WTC11 (cell line): Measurements from ENCODE around the gene SGMS1. TPM values are rescaled to one million over a fixed set of nuclear protein-coding genes. Genes with fewer than 3 reads are reported as not detected.

Source experiments
- ATAC-seq: fragments of 200-7000 bp; cut with Tn5 transposase; 2 replicates; pipeline ENCODE4 v1.10.0; 2021; ENCODE audit warnings: mild to moderate bottlenecking, moderate library complexity
- CTCF ChIA-PET: fragments of 300-600 bp; sonication (Branson Sonifier 250); formaldehyde crosslinking; loops from one replicate; lab custom pipeline; 2021; ENCODE audit warnings: antibody characterized with exemption; lab: Charles Lee
- POLR2A ChIA-PET: fragments of 350-600 bp; sonication (Branson Sonifier 250); formaldehyde crosslinking; loops from one replicate; lab custom pipeline; 2021; ENCODE audit warnings: antibody characterized with exemption; lab: Charles Lee
- DNase-seq: peaks from one replicate; pipeline ENCODE4 v3.0.0; 2021; ENCODE audit warnings: low spot score
- H3K27ac Mint-ChIP-seq: 2 replicates; pipeline ENCODE4 v1.8.0; 2021; ENCODE audit warnings: mixed read lengths
- H3K27me3 Mint-ChIP-seq: 2 replicates; pipeline ENCODE4 v1.8.0; 2021; ENCODE audit warnings: low read depth, mild to moderate bottlenecking, moderate library complexity, mixed read lengths
- H3K36me3 Mint-ChIP-seq: 2 replicates; pipeline ENCODE4 v1.8.0; 2021; ENCODE audit warnings: mixed read lengths
- H3K4me1 Mint-ChIP-seq: 2 replicates; pipeline ENCODE4 v1.8.0; 2022; ENCODE audit warnings: mixed read lengths
- H3K4me3 Mint-ChIP-seq: 2 replicates; pipeline ENCODE4 v1.8.0; 2021; ENCODE audit warnings: mild to moderate bottlenecking, moderate library complexity, mixed read lengths
- H3K9me3 Mint-ChIP-seq: 2 replicates; pipeline ENCODE4 v1.8.0; 2021; ENCODE audit warnings: mixed read lengths
- CREB1 ChIP-seq: sonication (generic); formaldehyde crosslinking; IDR thresholded peaks from 2 replicates; pipeline ENCODE4 v1.8.0; 2023; ENCODE audit warnings: mild to moderate bottlenecking, missing genetic modification reagents
- GTF2I ChIP-seq: fragments of 250-450 bp; sonication (Bioruptor Pico); conservative IDR thresholded peaks from 2 replicates; pipeline ENCODE4 v1.4.0; 2021; ENCODE audit warnings: mild to moderate bottlenecking
- HMGA2 ChIP-seq: fragments of 250-450 bp; sonication (Bioruptor Pico); IDR thresholded peaks from 2 replicates; pipeline ENCODE4 v1.4.0; 2021; ENCODE audit warnings: mild to moderate bottlenecking, moderate library complexity
- NFE2L1 ChIP-seq: sonication (generic); formaldehyde crosslinking; IDR thresholded peaks from 2 replicates; pipeline ENCODE4 v1.8.1; 2023; ENCODE audit warnings: missing genetic modification reagents
- NFYB ChIP-seq: sonication (generic); formaldehyde crosslinking; conservative IDR thresholded peaks from 2 replicates; pipeline ENCODE4 v1.8.0; 2022; ENCODE audit warnings: low read depth, missing genetic modification reagents
- SMAD3 ChIP-seq: sonication (generic); formaldehyde crosslinking; IDR thresholded peaks from 2 replicates; pipeline ENCODE4 v1.8.0; 2022; ENCODE audit warnings: missing genetic modification reagents, mild to moderate bottlenecking, borderline replicate concordance
- TP53 ChIP-seq: sonication (generic); formaldehyde crosslinking; IDR thresholded peaks from 2 replicates; pipeline ENCODE4 v1.8.1; 2023; ENCODE audit warnings: mild to moderate bottlenecking, missing genetic modification reagents
- ZNF219 ChIP-seq: sonication (generic); formaldehyde crosslinking; IDR thresholded peaks from 2 replicates; pipeline ENCODE4 v1.8.0; 2023; ENCODE audit warnings: missing genetic modification reagents, mild to moderate bottlenecking, borderline replicate concordance
- ZNF317 ChIP-seq: sonication (generic); formaldehyde crosslinking; IDR thresholded peaks from 2 replicates; pipeline ENCODE4 v1.8.1; 2023; ENCODE audit warnings: low read depth, mild to moderate bottlenecking, moderate library complexity, missing genetic modification reagents, borderline replicate concordance
- ZNF416 ChIP-seq: fragments of 250-450 bp; sonication (Bioruptor Pico); IDR thresholded peaks from 2 replicates; pipeline ENCODE4 v1.9.0; 2021; ENCODE audit warnings: mild to moderate bottlenecking, inconsistent platforms
- total RNA-seq: library from RNA; stranded (reverse); gene quantifications from 3 replicates; pipeline ENCODE4 v1.2.3, GENCODE V29; 2021
- TF ChIP-seq, protein P1 (sequence below): sonication (generic); formaldehyde crosslinking; IDR thresholded peaks from 2 replicates; pipeline ENCODE4 v1.8.0; 2022; ENCODE audit warnings: mild to moderate bottlenecking, missing genetic modification reagents
- TF ChIP-seq, protein P2 (sequence below): sonication (generic); formaldehyde crosslinking; IDR thresholded peaks from 2 replicates; pipeline ENCODE4 v1.8.1; 2023; ENCODE audit warnings: mild to moderate bottlenecking, missing genetic modification reagents, borderline replicate concordance
- TF ChIP-seq, protein P3 (sequence below): fragments of 200-600 bp; IDR thresholded peaks from 2 replicates; pipeline ENCODE4 v1.8.0; 2022; ENCODE audit warnings: antibody characterized with exemption
- TF ChIP-seq, protein P4 (sequence below): fragments of 250-450 bp; sonication (Bioruptor Pico); IDR thresholded peaks from 2 replicates; pipeline ENCODE4 v1.9.0; 2021; ENCODE audit warnings: mild to moderate bottlenecking
- TF ChIP-seq, protein P5 (sequence below): sonication (generic); formaldehyde crosslinking; IDR thresholded peaks from 2 replicates; pipeline ENCODE4 v1.8.1; 2023; ENCODE audit warnings: mild to moderate bottlenecking, missing genetic modification reagents, moderate library complexity
- TF ChIP-seq, protein P6 (sequence below): sonication (generic); formaldehyde crosslinking; IDR thresholded peaks from 2 replicates; pipeline ENCODE4 v1.8.1; 2022; ENCODE audit warnings: mild to moderate bottlenecking, missing genetic modification reagents, moderate library complexity, borderline replicate concordance
- TF ChIP-seq, protein P7 (sequence below): sonication (generic); formaldehyde crosslinking; IDR thresholded peaks from 2 replicates; pipeline ENCODE4 v1.8.1; 2023; ENCODE audit warnings: mild to moderate bottlenecking, missing genetic modification reagents
- TF ChIP-seq, protein P8 (sequence below): sonication (generic); formaldehyde crosslinking; IDR thresholded peaks from 2 replicates; pipeline ENCODE4 v1.8.0; 2022; ENCODE audit warnings: mild to moderate bottlenecking, missing genetic modification reagents
- TF ChIP-seq, protein P9 (sequence below): sonication (generic); formaldehyde crosslinking; IDR thresholded peaks from 2 replicates; pipeline ENCODE4 v1.8.0; 2023; ENCODE audit warnings: missing genetic modification reagents
- TF ChIP-seq, protein P10 (sequence below): sonication (generic); formaldehyde crosslinking; IDR thresholded peaks from 2 replicates; pipeline ENCODE4 v1.8.0; 2023; ENCODE audit warnings: mild to moderate bottlenecking, missing genetic modification reagents

SGMS1 gene
- total RNA-seq, 1 experiment from 2014 or later: 13.2 TPM

DNA sequence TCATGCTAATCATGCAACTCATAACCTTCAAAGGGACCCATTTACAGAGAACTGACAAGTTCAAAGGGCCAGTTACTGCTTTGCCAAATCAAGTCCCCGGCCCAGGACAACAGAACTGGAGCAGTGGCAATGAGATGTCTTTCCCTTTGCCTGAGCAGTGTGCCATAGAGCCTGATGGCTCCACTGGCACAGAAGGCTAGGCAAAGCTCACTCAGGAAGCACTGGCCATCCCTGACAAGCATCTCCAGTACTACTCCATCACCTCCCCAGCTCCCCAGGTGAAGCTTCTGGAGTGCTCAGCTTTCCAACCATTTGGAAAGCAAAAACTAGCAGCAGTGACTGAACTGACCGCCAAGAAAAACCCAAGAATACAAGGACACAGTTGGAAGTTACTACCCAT lies 108.3 kb downstream of the SGMS1 start (continued):
- TF ChIP-seq, protein P1, sequence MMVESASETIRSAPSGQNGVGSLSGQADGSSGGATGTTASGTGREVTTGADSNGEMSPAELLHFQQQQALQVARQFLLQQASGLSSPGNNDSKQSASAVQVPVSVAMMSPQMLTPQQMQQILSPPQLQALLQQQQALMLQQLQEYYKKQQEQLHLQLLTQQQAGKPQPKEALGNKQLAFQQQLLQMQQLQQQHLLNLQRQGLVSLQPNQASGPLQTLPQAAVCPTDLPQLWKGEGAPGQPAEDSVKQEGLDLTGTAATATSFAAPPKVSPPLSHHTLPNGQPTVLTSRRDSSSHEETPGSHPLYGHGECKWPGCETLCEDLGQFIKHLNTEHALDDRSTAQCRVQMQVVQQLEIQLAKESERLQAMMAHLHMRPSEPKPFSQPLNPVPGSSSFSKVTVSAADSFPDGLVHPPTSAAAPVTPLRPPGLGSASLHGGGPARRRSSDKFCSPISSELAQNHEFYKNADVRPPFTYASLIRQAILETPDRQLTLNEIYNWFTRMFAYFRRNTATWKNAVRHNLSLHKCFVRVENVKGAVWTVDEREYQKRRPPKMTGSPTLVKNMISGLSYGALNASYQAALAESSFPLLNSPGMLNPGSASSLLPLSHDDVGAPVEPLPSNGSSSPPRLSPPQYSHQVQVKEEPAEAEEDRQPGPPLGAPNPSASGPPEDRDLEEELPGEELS (CRISPR knock-in tag): no peak
- TF ChIP-seq TP53 (no peak), NFYB (no peak)
- TF ChIP-seq, protein P2, sequence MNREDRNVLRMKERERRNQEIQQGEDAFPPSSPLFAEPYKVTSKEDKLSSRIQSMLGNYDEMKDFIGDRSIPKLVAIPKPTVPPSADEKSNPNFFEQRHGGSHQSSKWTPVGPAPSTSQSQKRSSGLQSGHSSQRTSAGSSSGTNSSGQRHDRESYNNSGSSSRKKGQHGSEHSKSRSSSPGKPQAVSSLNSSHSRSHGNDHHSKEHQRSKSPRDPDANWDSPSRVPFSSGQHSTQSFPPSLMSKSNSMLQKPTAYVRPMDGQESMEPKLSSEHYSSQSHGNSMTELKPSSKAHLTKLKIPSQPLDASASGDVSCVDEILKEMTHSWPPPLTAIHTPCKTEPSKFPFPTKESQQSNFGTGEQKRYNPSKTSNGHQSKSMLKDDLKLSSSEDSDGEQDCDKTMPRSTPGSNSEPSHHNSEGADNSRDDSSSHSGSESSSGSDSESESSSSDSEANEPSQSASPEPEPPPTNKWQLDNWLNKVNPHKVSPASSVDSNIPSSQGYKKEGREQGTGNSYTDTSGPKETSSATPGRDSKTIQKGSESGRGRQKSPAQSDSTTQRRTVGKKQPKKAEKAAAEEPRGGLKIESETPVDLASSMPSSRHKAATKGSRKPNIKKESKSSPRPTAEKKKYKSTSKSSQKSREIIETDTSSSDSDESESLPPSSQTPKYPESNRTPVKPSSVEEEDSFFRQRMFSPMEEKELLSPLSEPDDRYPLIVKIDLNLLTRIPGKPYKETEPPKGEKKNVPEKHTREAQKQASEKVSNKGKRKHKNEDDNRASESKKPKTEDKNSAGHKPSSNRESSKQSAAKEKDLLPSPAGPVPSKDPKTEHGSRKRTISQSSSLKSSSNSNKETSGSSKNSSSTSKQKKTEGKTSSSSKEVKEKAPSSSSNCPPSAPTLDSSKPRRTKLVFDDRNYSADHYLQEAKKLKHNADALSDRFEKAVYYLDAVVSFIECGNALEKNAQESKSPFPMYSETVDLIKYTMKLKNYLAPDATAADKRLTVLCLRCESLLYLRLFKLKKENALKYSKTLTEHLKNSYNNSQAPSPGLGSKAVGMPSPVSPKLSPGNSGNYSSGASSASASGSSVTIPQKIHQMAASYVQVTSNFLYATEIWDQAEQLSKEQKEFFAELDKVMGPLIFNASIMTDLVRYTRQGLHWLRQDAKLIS (CRISPR knock-in tag): no peak
- TF ChIP-seq, protein P3, sequence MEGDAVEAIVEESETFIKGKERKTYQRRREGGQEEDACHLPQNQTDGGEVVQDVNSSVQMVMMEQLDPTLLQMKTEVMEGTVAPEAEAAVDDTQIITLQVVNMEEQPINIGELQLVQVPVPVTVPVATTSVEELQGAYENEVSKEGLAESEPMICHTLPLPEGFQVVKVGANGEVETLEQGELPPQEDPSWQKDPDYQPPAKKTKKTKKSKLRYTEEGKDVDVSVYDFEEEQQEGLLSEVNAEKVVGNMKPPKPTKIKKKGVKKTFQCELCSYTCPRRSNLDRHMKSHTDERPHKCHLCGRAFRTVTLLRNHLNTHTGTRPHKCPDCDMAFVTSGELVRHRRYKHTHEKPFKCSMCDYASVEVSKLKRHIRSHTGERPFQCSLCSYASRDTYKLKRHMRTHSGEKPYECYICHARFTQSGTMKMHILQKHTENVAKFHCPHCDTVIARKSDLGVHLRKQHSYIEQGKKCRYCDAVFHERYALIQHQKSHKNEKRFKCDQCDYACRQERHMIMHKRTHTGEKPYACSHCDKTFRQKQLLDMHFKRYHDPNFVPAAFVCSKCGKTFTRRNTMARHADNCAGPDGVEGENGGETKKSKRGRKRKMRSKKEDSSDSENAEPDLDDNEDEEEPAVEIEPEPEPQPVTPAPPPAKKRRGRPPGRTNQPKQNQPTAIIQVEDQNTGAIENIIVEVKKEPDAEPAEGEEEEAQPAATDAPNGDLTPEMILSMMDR: no peak
- TF ChIP-seq, protein P4, sequence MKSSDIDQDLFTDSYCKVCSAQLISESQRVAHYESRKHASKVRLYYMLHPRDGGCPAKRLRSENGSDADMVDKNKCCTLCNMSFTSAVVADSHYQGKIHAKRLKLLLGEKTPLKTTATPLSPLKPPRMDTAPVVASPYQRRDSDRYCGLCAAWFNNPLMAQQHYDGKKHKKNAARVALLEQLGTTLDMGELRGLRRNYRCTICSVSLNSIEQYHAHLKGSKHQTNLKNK (CRISPR knock-in tag): no peak
- TF ChIP-seq, protein P5, sequence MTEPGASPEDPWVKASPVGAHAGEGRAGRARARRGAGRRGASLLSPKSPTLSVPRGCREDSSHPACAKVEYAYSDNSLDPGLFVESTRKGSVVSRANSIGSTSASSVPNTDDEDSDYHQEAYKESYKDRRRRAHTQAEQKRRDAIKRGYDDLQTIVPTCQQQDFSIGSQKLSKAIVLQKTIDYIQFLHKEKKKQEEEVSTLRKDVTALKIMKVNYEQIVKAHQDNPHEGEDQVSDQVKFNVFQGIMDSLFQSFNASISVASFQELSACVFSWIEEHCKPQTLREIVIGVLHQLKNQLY: no peak
- TF ChIP-seq, protein P6, sequence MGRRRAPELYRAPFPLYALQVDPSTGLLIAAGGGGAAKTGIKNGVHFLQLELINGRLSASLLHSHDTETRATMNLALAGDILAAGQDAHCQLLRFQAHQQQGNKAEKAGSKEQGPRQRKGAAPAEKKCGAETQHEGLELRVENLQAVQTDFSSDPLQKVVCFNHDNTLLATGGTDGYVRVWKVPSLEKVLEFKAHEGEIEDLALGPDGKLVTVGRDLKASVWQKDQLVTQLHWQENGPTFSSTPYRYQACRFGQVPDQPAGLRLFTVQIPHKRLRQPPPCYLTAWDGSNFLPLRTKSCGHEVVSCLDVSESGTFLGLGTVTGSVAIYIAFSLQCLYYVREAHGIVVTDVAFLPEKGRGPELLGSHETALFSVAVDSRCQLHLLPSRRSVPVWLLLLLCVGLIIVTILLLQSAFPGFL (CRISPR knock-in tag): no peak

DNA sequence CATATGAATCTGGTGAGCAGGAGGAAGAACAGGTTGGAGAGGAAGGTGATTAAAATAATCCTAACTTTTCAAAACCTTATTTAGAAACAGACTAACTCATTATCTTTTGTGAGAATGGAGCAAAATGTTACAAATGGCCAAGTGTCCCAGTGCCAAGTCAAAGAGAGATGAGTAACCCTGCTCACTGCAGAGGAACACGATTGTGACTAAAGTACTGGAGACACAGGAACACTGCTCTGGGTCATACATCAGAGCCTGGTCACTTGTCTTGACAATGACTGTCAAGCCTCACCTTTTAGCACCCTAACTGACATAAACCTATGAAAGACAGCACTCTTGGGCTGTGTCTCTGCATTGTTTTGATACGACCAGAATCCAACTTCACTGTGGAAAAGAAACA lies 108.8 kb downstream of the SGMS1 start:
- CTCF ChIA-PET: no interaction called here
- Mint-ChIP-seq H3K4me1 (peaks cover under 1% of the 10 kb centered on the region), H3K27ac (no peak overlapping the region), H3K4me3 (no peak overlapping the region), H3K36me3 (no peaks in the 10 kb centered on the region), H3K27me3 (no peaks in the 10 kb centered on the region), H3K9me3 (no peaks in the 10 kb centered on the region)
- ATAC-seq (no peak), DNase-seq (no peak)
- POLR2A ChIA-PET: interaction anchor here (0.6 kb wide), 1 partner anchor 107 kb away, joined by 3 read pairs; no protein-coding TSS in a partner anchor
- no peak for TF ChIP-seq HMGA2
- TF ChIP-seq, protein P5: no peak
- no peak for TF ChIP-seq ZNF219
- TF ChIP-seq SMAD3 (CRISPR knock-in tag): no peak
- TF ChIP-seq, protein P7, sequence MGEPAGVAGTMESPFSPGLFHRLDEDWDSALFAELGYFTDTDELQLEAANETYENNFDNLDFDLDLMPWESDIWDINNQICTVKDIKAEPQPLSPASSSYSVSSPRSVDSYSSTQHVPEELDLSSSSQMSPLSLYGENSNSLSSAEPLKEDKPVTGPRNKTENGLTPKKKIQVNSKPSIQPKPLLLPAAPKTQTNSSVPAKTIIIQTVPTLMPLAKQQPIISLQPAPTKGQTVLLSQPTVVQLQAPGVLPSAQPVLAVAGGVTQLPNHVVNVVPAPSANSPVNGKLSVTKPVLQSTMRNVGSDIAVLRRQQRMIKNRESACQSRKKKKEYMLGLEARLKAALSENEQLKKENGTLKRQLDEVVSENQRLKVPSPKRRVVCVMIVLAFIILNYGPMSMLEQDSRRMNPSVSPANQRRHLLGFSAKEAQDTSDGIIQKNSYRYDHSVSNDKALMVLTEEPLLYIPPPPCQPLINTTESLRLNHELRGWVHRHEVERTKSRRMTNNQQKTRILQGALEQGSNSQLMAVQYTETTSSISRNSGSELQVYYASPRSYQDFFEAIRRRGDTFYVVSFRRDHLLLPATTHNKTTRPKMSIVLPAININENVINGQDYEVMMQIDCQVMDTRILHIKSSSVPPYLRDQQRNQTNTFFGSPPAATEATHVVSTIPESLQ (CRISPR knock-in tag): no peak
- no peak for TF ChIP-seq ZNF317 (CRISPR knock-in tag)
- TF ChIP-seq, protein P8, sequence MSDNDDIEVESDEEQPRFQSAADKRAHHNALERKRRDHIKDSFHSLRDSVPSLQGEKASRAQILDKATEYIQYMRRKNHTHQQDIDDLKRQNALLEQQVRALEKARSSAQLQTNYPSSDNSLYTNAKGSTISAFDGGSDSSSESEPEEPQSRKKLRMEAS (CRISPR knock-in tag): no peak
- TF ChIP-seq CREB1 (CRISPR knock-in tag): no peak
- no peak for TF ChIP-seq ZNF416 (CRISPR knock-in tag)
- no peak for TF ChIP-seq NFE2L1 (CRISPR knock-in tag)
- TF ChIP-seq, protein P9, sequence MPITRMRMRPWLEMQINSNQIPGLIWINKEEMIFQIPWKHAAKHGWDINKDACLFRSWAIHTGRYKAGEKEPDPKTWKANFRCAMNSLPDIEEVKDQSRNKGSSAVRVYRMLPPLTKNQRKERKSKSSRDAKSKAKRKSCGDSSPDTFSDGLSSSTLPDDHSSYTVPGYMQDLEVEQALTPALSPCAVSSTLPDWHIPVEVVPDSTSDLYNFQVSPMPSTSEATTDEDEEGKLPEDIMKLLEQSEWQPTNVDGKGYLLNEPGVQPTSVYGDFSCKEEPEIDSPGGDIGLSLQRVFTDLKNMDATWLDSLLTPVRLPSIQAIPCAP (CRISPR knock-in tag): no peak
- TF ChIP-seq GTF2I (CRISPR knock-in tag): no peak
- TF ChIP-seq, protein P10, sequence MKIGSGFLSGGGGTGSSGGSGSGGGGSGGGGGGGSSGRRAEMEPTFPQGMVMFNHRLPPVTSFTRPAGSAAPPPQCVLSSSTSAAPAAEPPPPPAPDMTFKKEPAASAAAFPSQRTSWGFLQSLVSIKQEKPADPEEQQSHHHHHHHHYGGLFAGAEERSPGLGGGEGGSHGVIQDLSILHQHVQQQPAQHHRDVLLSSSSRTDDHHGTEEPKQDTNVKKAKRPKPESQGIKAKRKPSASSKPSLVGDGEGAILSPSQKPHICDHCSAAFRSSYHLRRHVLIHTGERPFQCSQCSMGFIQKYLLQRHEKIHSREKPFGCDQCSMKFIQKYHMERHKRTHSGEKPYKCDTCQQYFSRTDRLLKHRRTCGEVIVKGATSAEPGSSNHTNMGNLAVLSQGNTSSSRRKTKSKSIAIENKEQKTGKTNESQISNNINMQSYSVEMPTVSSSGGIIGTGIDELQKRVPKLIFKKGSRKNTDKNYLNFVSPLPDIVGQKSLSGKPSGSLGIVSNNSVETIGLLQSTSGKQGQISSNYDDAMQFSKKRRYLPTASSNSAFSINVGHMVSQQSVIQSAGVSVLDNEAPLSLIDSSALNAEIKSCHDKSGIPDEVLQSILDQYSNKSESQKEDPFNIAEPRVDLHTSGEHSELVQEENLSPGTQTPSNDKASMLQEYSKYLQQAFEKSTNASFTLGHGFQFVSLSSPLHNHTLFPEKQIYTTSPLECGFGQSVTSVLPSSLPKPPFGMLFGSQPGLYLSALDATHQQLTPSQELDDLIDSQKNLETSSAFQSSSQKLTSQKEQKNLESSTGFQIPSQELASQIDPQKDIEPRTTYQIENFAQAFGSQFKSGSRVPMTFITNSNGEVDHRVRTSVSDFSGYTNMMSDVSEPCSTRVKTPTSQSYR (CRISPR knock-in tag): no peak
